ENCODE measurements around the gene TSHR. TPM values are rescaled to one million over a fixed set of nuclear protein-coding genes. Genes with fewer than 3 reads are reported as not detected.

Gene TSHR
- total RNA-seq, 1 donor from 2014 or later = not detected

- DNase-seq (ENCODE audit: low read depth) = no peak
Measured at GRCh38 chr14:81172881-81173280, 217.5 kb downstream of the TSHR start.

- no peak for DNase-seq (ENCODE audit: low read depth)
Measured at GRCh38 chr14:81176241-81176640, 220.8 kb downstream of the TSHR start.

- DNase-seq (ENCODE audit: low read depth) = no peak
Measured at GRCh38 chr14:81177225-81177624, 221.8 kb downstream of the TSHR start.

GRCh38 chr14:81178063-81178462 lies 222.6 kb downstream of the TSHR start:
- DNase-seq (ENCODE audit: low read depth) = no peak

GRCh38 chr14:81179631-81180030 lies 224.2 kb downstream of the TSHR start:
- no peak for DNase-seq (ENCODE audit: low read depth)

GRCh38 chr14:81187832-81188522 lies 232.6 kb downstream of the TSHR start:
- no peak for DNase-seq (ENCODE audit: low read depth)

- DNase-seq (ENCODE audit: low read depth) = no peak
Measured at GRCh38 chr14:81192594-81192993, 237.2 kb downstream of the TSHR start.

- DNase-seq (ENCODE audit: low read depth) = no peak
Measured at GRCh38 chr14:81193924-81194633, 238.7 kb downstream of the TSHR start.

Other genes with a start within 250 kb of the TSHR start
- 2.4 and 2.5 TPM in 2 replicates for gene CEP128, start 13.9 kb upstream of the TSHR start, total RNA-seq

Data from myocyte (in vitro differentiated cells).